MM.1S (cell line): ENCODE results near the gene LGALS3.

Experiments
- DNase-seq: peaks from one replicate; pipeline ENCODE4 v3.0.0-alpha.2; 2015
- H2AFZ ChIP-seq: fragments of 300-600 bp; sonication (generic); 2 replicates; pipeline ENCODE4 v1.6.0; 2016; ENCODE audit warnings: antibody characterized with exemption, low read length
- H3F3A ChIP-seq: fragments of 300-600 bp; sonication (generic); 2 replicates; pipeline ENCODE4 v1.6.1; 2016; ENCODE audit warnings: mild to moderate bottlenecking, antibody characterized with exemption, low read length, moderate library complexity, mixed read lengths; ENCODE audit not compliant: insufficient read depth
- H3K27ac ChIP-seq: fragments of 300-600 bp; sonication (generic); 2 replicates; pipeline ENCODE4 v1.5.1; 2016; ENCODE audit warnings: mild to moderate bottlenecking, low read length
- H3K27me3 ChIP-seq: fragments of 300-600 bp; sonication (generic); replicated peaks from 2 replicates; pipeline ENCODE4 v1.6.0; 2016; ENCODE audit warnings: low read length; ENCODE audit not compliant: insufficient read depth
- H3K36me3 ChIP-seq: fragments of 300-600 bp; sonication (generic); replicated peaks from 2 replicates; pipeline ENCODE4 v1.6.1; 2016; ENCODE audit warnings: mild to moderate bottlenecking, low read length, mixed read lengths; ENCODE audit not compliant: insufficient read depth
- H3K4me1 ChIP-seq: fragments of 300-600 bp; sonication (generic); 2 replicates; pipeline ENCODE4 v1.6.1; 2016; ENCODE audit warnings: low read length, mixed read lengths
- H3K4me2 ChIP-seq: fragments of 300-600 bp; sonication (generic); 2 replicates; pipeline ENCODE4 v1.6.0; 2016; ENCODE audit warnings: low read depth, low read length
- H3K4me3 ChIP-seq: fragments of 300-600 bp; sonication (generic); 2 replicates; pipeline ENCODE4 v1.5.1; 2016; ENCODE audit warnings: low read length, mixed read lengths
- H3K79me2 ChIP-seq: fragments of 300-600 bp; sonication (generic); 2 replicates; pipeline ENCODE4 v1.6.1; 2016; ENCODE audit warnings: mixed run types, low read length, mixed read lengths
- H3K9ac ChIP-seq: fragments of 300-600 bp; sonication (generic); 2 replicates; pipeline ENCODE4 v1.6.1; 2016; ENCODE audit warnings: low read length, mixed read lengths
- H3K9me2 ChIP-seq: fragments of 300-600 bp; sonication (generic); replicated peaks from 2 replicates; pipeline ENCODE4 v1.6.1; 2016; ENCODE audit warnings: mild to moderate bottlenecking, low read length, mixed read lengths; ENCODE audit not compliant: insufficient read depth
- H3K9me3 ChIP-seq: fragments of 300-600 bp; sonication (generic); replicated peaks from 2 replicates; pipeline ENCODE4 v1.6.1; 2016; ENCODE audit warnings: mild to moderate bottlenecking, low read length, mixed read lengths; ENCODE audit not compliant: insufficient read depth
- H4K20me1 ChIP-seq: fragments of 300-600 bp; sonication (generic); 2 replicates; pipeline ENCODE4 v1.6.1; 2016; ENCODE audit warnings: mild to moderate bottlenecking, low read length, moderate library complexity, mixed read lengths; ENCODE audit not compliant: insufficient read depth
- EZH2 ChIP-seq: fragments of 300-600 bp; sonication (generic); optimal IDR thresholded peaks from 2 replicates; pipeline ENCODE3; 2017; ENCODE audit warnings: low read depth, mild to moderate bottlenecking, antibody characterized with exemption, low read length, mixed read lengths
- EZH2phosphoT487 ChIP-seq: fragments of 300-600 bp; sonication (generic); IDR thresholded peaks from 2 replicates; pipeline ENCODE4 v1.6.1; 2018; ENCODE audit warnings: antibody characterized with exemption, low read length
- TF ChIP-seq, protein P1 (sequence below): fragments of 300-600 bp; sonication (generic); IDR thresholded peaks from 2 replicates; pipeline ENCODE4 v1.5.1; 2016; ENCODE audit warnings: antibody characterized with exemption, low read length, mixed read lengths

Gene LGALS3

DNA sequence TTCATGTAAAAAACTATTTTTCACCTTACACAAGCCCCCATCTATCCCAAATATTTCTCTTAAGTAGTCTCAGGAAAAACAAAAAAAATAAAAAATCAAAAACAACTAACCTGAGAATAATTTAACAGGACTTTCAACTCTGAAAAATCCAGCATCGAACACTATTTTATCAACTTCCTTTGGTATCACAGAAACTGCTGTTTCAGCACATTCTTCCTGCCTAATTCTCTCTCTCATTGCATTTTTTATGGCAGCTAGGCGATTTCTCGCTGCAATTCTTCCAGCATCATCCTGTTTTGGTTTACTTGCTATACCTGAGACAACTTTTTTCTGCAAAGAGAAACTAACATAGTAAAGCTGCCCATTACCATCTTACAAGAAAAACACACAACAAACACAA, 29.4 kb downstream of the LGALS3 start:
- DNase-seq, result no peak
- Histone ChIP-seq H3K9me3 (no peaks in the 10 kb centered on the region), H3K9me2 (no peaks in the 10 kb centered on the region), H3K4me2 (no peak overlapping the region), H3K9ac (no peak overlapping the region), H3K36me3 (no peaks in the 10 kb centered on the region; the same call in 1 of the 2 replicates), H3K27ac (no peak overlapping the region), H2AFZ (no peak overlapping the region), H4K20me1 (no peaks in the 10 kb centered on the region), H3F3A (no peaks in the 10 kb centered on the region), H3K4me1 (no peaks in the 10 kb centered on the region), H3K79me2 (no peaks in the 10 kb centered on the region), H3K4me3 (no peak overlapping the region), H3K27me3 (no peaks in the 10 kb centered on the region)
- TF ChIP-seq, protein P1, sequence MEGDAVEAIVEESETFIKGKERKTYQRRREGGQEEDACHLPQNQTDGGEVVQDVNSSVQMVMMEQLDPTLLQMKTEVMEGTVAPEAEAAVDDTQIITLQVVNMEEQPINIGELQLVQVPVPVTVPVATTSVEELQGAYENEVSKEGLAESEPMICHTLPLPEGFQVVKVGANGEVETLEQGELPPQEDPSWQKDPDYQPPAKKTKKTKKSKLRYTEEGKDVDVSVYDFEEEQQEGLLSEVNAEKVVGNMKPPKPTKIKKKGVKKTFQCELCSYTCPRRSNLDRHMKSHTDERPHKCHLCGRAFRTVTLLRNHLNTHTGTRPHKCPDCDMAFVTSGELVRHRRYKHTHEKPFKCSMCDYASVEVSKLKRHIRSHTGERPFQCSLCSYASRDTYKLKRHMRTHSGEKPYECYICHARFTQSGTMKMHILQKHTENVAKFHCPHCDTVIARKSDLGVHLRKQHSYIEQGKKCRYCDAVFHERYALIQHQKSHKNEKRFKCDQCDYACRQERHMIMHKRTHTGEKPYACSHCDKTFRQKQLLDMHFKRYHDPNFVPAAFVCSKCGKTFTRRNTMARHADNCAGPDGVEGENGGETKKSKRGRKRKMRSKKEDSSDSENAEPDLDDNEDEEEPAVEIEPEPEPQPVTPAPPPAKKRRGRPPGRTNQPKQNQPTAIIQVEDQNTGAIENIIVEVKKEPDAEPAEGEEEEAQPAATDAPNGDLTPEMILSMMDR, result no peak
- TF ChIP-seq EZH2phosphoT487 (no peak), EZH2 (no peak)

DNA sequence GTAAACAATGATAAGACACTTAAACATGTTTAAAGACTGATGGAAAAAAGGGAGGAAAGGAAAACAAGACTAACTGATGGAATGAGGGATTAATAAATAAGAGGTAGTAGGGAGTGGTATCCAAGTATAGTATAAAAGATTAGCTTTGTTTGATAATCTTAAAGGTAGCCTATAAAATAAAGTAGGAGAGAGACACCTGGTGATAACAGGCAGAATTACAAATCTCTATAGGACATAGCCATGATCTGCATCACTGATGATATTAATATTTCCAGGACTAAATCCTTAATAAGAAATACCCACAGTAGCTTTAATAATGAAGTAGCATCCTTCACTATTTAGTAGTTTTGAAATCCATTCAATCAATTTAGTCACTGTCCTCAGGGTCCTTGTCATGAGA, 31.9 kb downstream of the LGALS3 start:
- Histone ChIP-seq H3K36me3 (no peaks in the 10 kb centered on the region; the same call in 1 of the 2 replicates), H3K9ac (no peak overlapping the region), H3K9me3 (no peaks in the 10 kb centered on the region), H4K20me1 (no peaks in the 10 kb centered on the region), H3K79me2 (no peaks in the 10 kb centered on the region), H3K4me3 (no peak overlapping the region), H3F3A (no peaks in the 10 kb centered on the region), H3K4me2 (no peak overlapping the region), H3K27ac (no peak overlapping the region), H3K27me3 (no peaks in the 10 kb centered on the region), H3K4me1 (no peaks in the 10 kb centered on the region), H3K9me2 (no peaks in the 10 kb centered on the region), H2AFZ (no peak overlapping the region)
- TF ChIP-seq, protein P1, result peak; percentile 40
- no peak for TF ChIP-seq EZH2
- no peak for TF ChIP-seq EZH2phosphoT487
- peak; percentile 19 for DNase-seq

DNA sequence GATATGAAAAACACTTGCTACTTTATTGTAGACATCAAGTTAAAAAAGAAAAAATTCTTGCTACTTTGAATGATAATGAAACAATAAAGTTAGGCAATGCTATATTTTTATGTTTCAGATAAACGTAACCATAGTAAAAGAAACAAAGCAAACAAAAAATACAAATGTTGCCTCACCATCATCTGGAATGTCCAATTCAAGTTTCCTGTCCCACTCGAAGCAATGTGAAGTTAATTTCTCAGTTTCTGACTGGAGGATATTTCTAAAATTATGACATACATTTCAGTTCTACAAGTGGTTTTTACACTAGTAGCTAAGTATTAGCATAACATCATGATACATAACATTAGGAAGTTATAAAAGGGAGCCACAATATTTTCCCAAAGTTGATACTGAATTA, 41.5 kb downstream of the LGALS3 start:
- TF ChIP-seq, protein P1, result no peak
- TF ChIP-seq EZH2, result no peak
- TF ChIP-seq EZH2phosphoT487, result no peak
- no peaks in the 10 kb centered on the region for H3K9me2 ChIP-seq
- no peaks in the 10 kb centered on the region for H3K27me3 ChIP-seq
- H3K36me3 ChIP-seq, result no peaks in the 10 kb centered on the region
- DNase-seq, result no peak
- no peak overlapping the region for H3K27ac ChIP-seq
- no peaks in the 10 kb centered on the region for H4K20me1 ChIP-seq
- H3K4me3 ChIP-seq, result no peak overlapping the region
- no peaks in the 10 kb centered on the region for H3F3A ChIP-seq
- H2AFZ ChIP-seq, result no peak overlapping the region
- no peaks in the 10 kb centered on the region for H3K9me3 ChIP-seq
- no peak overlapping the region for H3K9ac ChIP-seq
- H3K4me2 ChIP-seq, result no peak overlapping the region
- no peaks in the 10 kb centered on the region for H3K4me1 ChIP-seq
- H3K79me2 ChIP-seq, result no peaks in the 10 kb centered on the region
